ENCODE measurements around the gene TRIM37.

Gene TRIM37

GRCh38 chr17:59002126-59002525, 104.6 kb downstream of the TRIM37 start:
- TF ChIP-seq YY1 (IDR thresholded peaks at IDR 0.05; ENCODE audit: low read depth) (no peak), TCF12 (IDR thresholded peaks at IDR 0.05; ENCODE audit: low read depth) (no peak), TEAD4 (IDR thresholded peaks at IDR 0.05) (no peak), RAD21 (IDR thresholded peaks at IDR 0.05; ENCODE audit: low read depth) (no peak), CEBPB (IDR thresholded peaks at IDR 0.05) (no peak), USF1 (IDR thresholded peaks at IDR 0.05) (no peak), EGR1 (IDR thresholded peaks at IDR 0.05) (no peak), REST (IDR thresholded peaks at IDR 0.05; ENCODE audit: low read depth) (no peak), TAF1 (IDR thresholded peaks at IDR 0.05; ENCODE audit: low read depth) (no peak), CREB1 (IDR thresholded peaks at IDR 0.05; ENCODE audit: low read depth) (no peak), MAX (IDR thresholded peaks at IDR 0.05) (no peak), ZBTB7A (IDR thresholded peaks at IDR 0.05; ENCODE audit: low read depth) (no peak)

- no peak for TF ChIP-seq YY1 (IDR thresholded peaks at IDR 0.05; ENCODE audit: low read depth)
- no peak for TF ChIP-seq USF1 (IDR thresholded peaks at IDR 0.05)
- no peak for TF ChIP-seq EGR1 (IDR thresholded peaks at IDR 0.05)
- TF ChIP-seq TAF1 (IDR thresholded peaks at IDR 0.05; ENCODE audit: low read depth): no peak
- no peak for TF ChIP-seq EP300 (IDR thresholded peaks at IDR 0.05; ENCODE audit: borderline replicate concordance)
- TF ChIP-seq CREB1 (IDR thresholded peaks at IDR 0.05; ENCODE audit: low read depth): no peak
- TF ChIP-seq CEBPB (IDR thresholded peaks at IDR 0.05): no peak
- TF ChIP-seq TCF12 (IDR thresholded peaks at IDR 0.05; ENCODE audit: low read depth): no peak
- TF ChIP-seq NFIC (IDR thresholded peaks at IDR 0.05): no peak
- no peak for TF ChIP-seq FOXM1 (IDR thresholded peaks at IDR 0.05; ENCODE audit: borderline replicate concordance, low read depth)
- TF ChIP-seq MAX (IDR thresholded peaks at IDR 0.05): no peak
Measured at GRCh38 chr17:59001158-59001814, 105.4 kb downstream of the TRIM37 start.

- TF ChIP-seq TAF1 (IDR thresholded peaks at IDR 0.05; ENCODE audit: low read depth) (no peak), NFIC (IDR thresholded peaks at IDR 0.05) (no peak), TEAD4 (IDR thresholded peaks at IDR 0.05) (no peak), RAD21 (IDR thresholded peaks at IDR 0.05; ENCODE audit: low read depth) (no peak), USF1 (IDR thresholded peaks at IDR 0.05) (no peak), REST (IDR thresholded peaks at IDR 0.05; ENCODE audit: low read depth) (no peak), ZBTB7A (IDR thresholded peaks at IDR 0.05; ENCODE audit: low read depth) (no peak), YY1 (IDR thresholded peaks at IDR 0.05; ENCODE audit: low read depth) (no peak), TCF12 (IDR thresholded peaks at IDR 0.05; ENCODE audit: low read depth) (no peak), EGR1 (IDR thresholded peaks at IDR 0.05) (no peak)
Measured at GRCh38 chr17:59000022-59000421, 106.7 kb downstream of the TRIM37 start.

- TF ChIP-seq TAF1 (IDR thresholded peaks at IDR 0.05; ENCODE audit: low read depth): no peak
- TF ChIP-seq NFIC (IDR thresholded peaks at IDR 0.05): no peak
- TF ChIP-seq EGR1 (IDR thresholded peaks at IDR 0.05): no peak
- no peak for TF ChIP-seq CREB1 (IDR thresholded peaks at IDR 0.05; ENCODE audit: low read depth)
- no peak for TF ChIP-seq REST (IDR thresholded peaks at IDR 0.05; ENCODE audit: low read depth)
- no peak for TF ChIP-seq RAD21 (IDR thresholded peaks at IDR 0.05; ENCODE audit: low read depth)
- no peak for TF ChIP-seq FOXM1 (IDR thresholded peaks at IDR 0.05; ENCODE audit: borderline replicate concordance, low read depth)
- TF ChIP-seq EP300 (IDR thresholded peaks at IDR 0.05; ENCODE audit: borderline replicate concordance): no peak
- TF ChIP-seq TEAD4 (IDR thresholded peaks at IDR 0.05): no peak
- TF ChIP-seq MAX (IDR thresholded peaks at IDR 0.05): no peak
- no peak for TF ChIP-seq TCF12 (IDR thresholded peaks at IDR 0.05; ENCODE audit: low read depth)
- no peak for TF ChIP-seq YY1 (IDR thresholded peaks at IDR 0.05; ENCODE audit: low read depth)
- no peak for TF ChIP-seq ZBTB7A (IDR thresholded peaks at IDR 0.05; ENCODE audit: low read depth)
Measured at GRCh38 chr17:58999500-58999899, 107.2 kb downstream of the TRIM37 start.

Measured in Ishikawa (cell line).